ENCODE measurements around the gene L1CAM. TPM values are rescaled to one million over a fixed set of nuclear protein-coding genes. Genes with fewer than 3 reads are reported as not detected.

The L1CAM gene
- total and polyA plus RNA-seq, 2 donors (not counting 1 experiment from before 2014, with no cell fraction given): 9.4 to 19.9 TPM

- H3K79me2 ChIP-seq (ENCODE audit: control insufficient read depth, insufficient read depth, low read length): peaks cover 32% of the 10 kb centered on the region
- H3K4me1 ChIP-seq (ENCODE audit: control insufficient read depth in 2 of 2, insufficient read depth in 2 of 2, low read length in 2 of 2): peaks cover 43 to 56% of the 10 kb centered on the region in 2 donors
- Mint-ChIP-seq H3K4me3 (peak overlapping the region; percentile 92), H3K27me3 (no peaks in the 10 kb centered on the region), H3K27ac (peak overlapping the region; percentile 98), H3K4me1 (peaks cover 45% of the 10 kb centered on the region), H3K9me3 (ENCODE audit: insufficient read depth) (no peaks in the 10 kb centered on the region)
- ATAC-seq (ENCODE audit: low read depth): peak; percentile 48
- H3K27ac ChIP-seq (ENCODE audit: low read length in 2 of 2): peak overlapping the region; percentile 96 to 98
- POLR2A ChIA-PET: interaction anchor here (0.5 to 5.2 kb wide), 17 partner anchors 9 to 563 kb away, joined by 3 to 58 read pairs (median 5); partner anchors contain the start of genes HCFC1, IDH3G, RENBP and RPL10
- 0% methylated on average over 17 of the region's 31 CpGs for WGBS (ENCODE audit: insufficient coverage)
- no peak for TF ChIP-seq CTCF (IDR thresholded peaks at IDR 0.05)
- TF ChIP-seq EZH2 (IDR thresholded peaks at IDR 0.05; ENCODE audit: borderline replicate concordance, insufficient read depth, low read depth, low read length, poor library complexity, severe bottlenecking): no peak
- no peaks in the 10 kb centered on the region for H3K27me3 ChIP-seq (replicated peaks in 1 of 4; ENCODE audit: control extremely low read depth in 1 of 4, control insufficient read depth in 3 of 4, insufficient read depth in 4 of 4, low read length in 3 of 4)
- peak overlapping the region; percentile 73 to 88 (median 78) for H3K4me3 ChIP-seq (ENCODE audit: control extremely low read depth in 1 of 5, extremely low read depth in 1 of 5, insufficient read depth in 1 of 5, low read depth in 2 of 5, low read length in 4 of 5)
- H4K20me1 ChIP-seq (ENCODE audit: control insufficient read depth, insufficient read depth, low read length, poor library complexity, severe bottlenecking): peaks cover 14% of the 10 kb centered on the region
- no peaks in the 10 kb centered on the region for H3K9me3 ChIP-seq (ENCODE audit: control extremely low read depth in 1 of 3, control insufficient read depth in 2 of 3, insufficient read depth in 1 of 3, low read length in 2 of 3)
- intact Hi-C loops (cut with micrococcal nuclease): loop anchor here (1.0 to 5.0 kb wide), 3 partner anchors 8 to 444 kb away; partner anchors contain the start of genes L1CAM and NAA10
- peak overlapping the region; percentile 96 for H3K9ac ChIP-seq (ENCODE audit: low read length)
- peak overlapping the region; percentile 39 for H2AFZ ChIP-seq (ENCODE audit: insufficient read depth, low read depth, low read length, poor library complexity, severe bottlenecking)
- CTCF ChIA-PET: interaction anchor here (0.6 to 13.1 kb wide), 5 partner anchors 11 to 110 kb away, joined by 3 to 325 read pairs (median 3); partner anchors contain the start of gene RENBP
- DNase-seq: peak; percentile 92
- H3K36me3 ChIP-seq (replicated peaks in 1 of 2; ENCODE audit: control extremely low read depth in 1 of 2, control insufficient read depth in 1 of 2, extremely low read depth in 1 of 2, insufficient read depth in 2 of 2, low read length in 1 of 2): peaks cover 0 to 26% of the 10 kb centered on the region in 2 experiments
- H3K4me2 ChIP-seq (replicated peaks; ENCODE audit: low read depth, low read length, poor library complexity, severe bottlenecking): peak overlapping the region; percentile 98
Observed at GRCh38 chrX:153926858-153927671, 41.1 kb upstream of the L1CAM start.
